Gastrocnemius medialis (tissue), 4 donors: ENCODE data around the gene POU2F2. TPM values are rescaled to one million over a fixed set of nuclear protein-coding genes. Genes with fewer than 3 reads are reported as not detected.

Experiments used
- ATAC-seq, 2 donors: fragments of 150-250 bp; one replicate each; pipeline ENCODE4 v1.9.1; 2016
- DNase-seq, 2 donors: peaks; one replicate each; pipeline ENCODE4 v3.0.0-alpha.2; 2019
- H3K27ac ChIP-seq, 4 donors: fragments of 200-600 bp; sonication (generic); 1 replicate in 1 of 4; 2 replicates in 3 of 4; pipeline ENCODE4 v1.5.1; 2016 to 2018; ENCODE audit warnings: mild to moderate bottlenecking in 2 of 4, moderate library complexity in 1 of 4
- H3K27me3 ChIP-seq, 3 donors: fragments of 200-600 bp; sonication (generic) in 2 of 3; 1 replicate in 1 of 3; 2 replicates in 2 of 3; pipeline versions ENCODE4 v1.5.1 to v1.6.0; 2016 to 2019; ENCODE audit warnings: mild to moderate bottlenecking in 1 of 3, moderate library complexity in 1 of 3
- H3K36me3 ChIP-seq, 2 donors: fragments of 200-600 bp; sonication (generic) in 1 of 2; one replicate each; pipeline ENCODE4 v1.5.1; 2017 to 2018
- H3K4me1 ChIP-seq, 2 donors: fragments of 200-600 bp; sonication (generic) in 1 of 2; one replicate each; pipeline ENCODE4 v1.5.1; 2016 to 2017; ENCODE audit warnings: mild to moderate bottlenecking in 2 of 2
- H3K4me3 ChIP-seq, 4 donors: fragments of 200-600 bp; sonication (generic) in 3 of 4; 1 replicate in 1 of 4; 2 replicates in 3 of 4; pipeline ENCODE4 v1.5.1; 2016 to 2019; ENCODE audit warnings: mild to moderate bottlenecking in 2 of 4
- H3K9me3 ChIP-seq, 3 donors: fragments of 200-600 bp; sonication (generic) in 2 of 3; 1 replicate in 1 of 3; 2 replicates in 2 of 3; pipeline ENCODE4 v1.5.1; 2016 to 2019
- CTCF ChIP-seq, 5 experiments: fragments of 450-650 bp in 3 of 5; fragments of 200-600 bp in 2 of 5; sonication (generic) in 2 of 5; IDR thresholded peaks in 4 of 5; conservative IDR thresholded peaks in 1 of 5; 1 replicate in 4 of 5; 2 replicates in 1 of 5; pipeline ENCODE4 v1.5.1; 2016 to 2019; ENCODE audit warnings: antibody characterized with exemption in 5 of 5, mild to moderate bottlenecking in 3 of 5, moderate library complexity in 3 of 5
- POLR2A ChIP-seq, 2 donors: fragments of 450-650 bp; IDR thresholded peaks; one replicate each; pipeline ENCODE4 v1.6.1; 2017; ENCODE audit warnings: antibody characterized with exemption in 2 of 2, mild to moderate bottlenecking in 2 of 2, moderate library complexity in 2 of 2
- in situ Hi-C, 4 donors: fragments of 200-750 bp; cut with MboI; loops; one replicate each; pipeline versions ENCODE4 v1.15.0 to v1.8.0; 2017; ENCODE audit warnings: low sequenced_read_pairs in 4 of 4
- intact Hi-C: fragments of 100-400 bp; cut with DNase I; formaldehyde crosslinking; loops from one replicate; pipeline ENCODE4 v1.15.1; 2023; ENCODE audit warnings: low total_unique reads
- total RNA-seq, 4 donors: library from RNA; depleted of rRNA; stranded (reverse); fragments of >200 nt; gene quantifications; one replicate each; pipeline versions ENCODE4 v1.1.0 to v1.2.3, GENCODE V29; 2016

The POU2F2 gene
- total RNA-seq, 4 donors from 2014 or later: 0.26 to 1.7 (median 1.6) TPM; not detected in 1

- Histone ChIP-seq H3K27ac (no peak overlapping the region), H3K36me3 (no peaks in the 10 kb centered on the region), H3K9me3 (no peaks in the 10 kb centered on the region), H3K4me1 (no peaks in the 10 kb centered on the region), H3K27me3 (peaks cover 0 to 4% (median 0%) of the 10 kb centered on the region in 3 donors), H3K4me3 (no peak overlapping the region)
- DNase-seq (no peak), ATAC-seq (no peak)
- intact Hi-C loops (no loop called here), in situ Hi-C loops (loop anchor here in 1 of 4 donors (25.0 kb wide), 1 partner anchor 213 kb away; the partner anchor contains the start of gene MEGF8)
- no peak for TF ChIP-seq CTCF (IDR thresholded peaks at IDR 0.05 in 4 of 5, conservative IDR thresholded peaks at IDR 0.05 in 1 of 5)
- TF ChIP-seq POLR2A (IDR thresholded peaks at IDR 0.05): no peak
Observed at GRCh38 chr19:42124386-42124901, 7.8 kb downstream of the POU2F2 start.

GRCh38 chr19:42123765-42124164 lies 8.5 kb downstream of the POU2F2 start:
- intact Hi-C loops (no loop called here), in situ Hi-C loops (loop anchor here in 1 of 4 donors (25.0 kb wide), 1 partner anchor 214 kb away; the partner anchor contains the start of gene MEGF8)
- Histone ChIP-seq H3K4me3 (no peak overlapping the region), H3K9me3 (no peaks in the 10 kb centered on the region), H3K27me3 (peaks cover 0 to 4% (median 0%) of the 10 kb centered on the region in 3 donors), H3K4me1 (no peaks in the 10 kb centered on the region), H3K36me3 (no peaks in the 10 kb centered on the region), H3K27ac (no peak overlapping the region)
- ATAC-seq: no peak
- no peak for DNase-seq
- TF ChIP-seq POLR2A (IDR thresholded peaks at IDR 0.05) (no peak), CTCF (IDR thresholded peaks at IDR 0.05 in 4 of 5, conservative IDR thresholded peaks at IDR 0.05 in 1 of 5) (no peak)

GRCh38 chr19:42122691-42123607 lies 9.3 kb downstream of the POU2F2 start:
- no peak for TF ChIP-seq POLR2A (IDR thresholded peaks at IDR 0.05)
- TF ChIP-seq CTCF (IDR thresholded peaks at IDR 0.05 in 4 of 5, conservative IDR thresholded peaks at IDR 0.05 in 1 of 5): no peak
- ATAC-seq (no peak), DNase-seq (no peak)
- intact Hi-C loops (no loop called here), in situ Hi-C loops (loop anchor here in 1 of 4 donors (25.0 kb wide), 1 partner anchor 214 kb away; the partner anchor contains the start of gene MEGF8)
- no peaks in the 10 kb centered on the region for H3K9me3 ChIP-seq
- no peak overlapping the region for H3K27ac ChIP-seq
- no peak overlapping the region for H3K4me3 ChIP-seq
- H3K4me1 ChIP-seq: no peaks in the 10 kb centered on the region
- H3K36me3 ChIP-seq: no peaks in the 10 kb centered on the region
- H3K27me3 ChIP-seq: peaks cover 0 to 4% (median 0%) of the 10 kb centered on the region in 3 donors

GRCh38 chr19:42121656-42122069 lies 10.6 kb downstream of the POU2F2 start:
- peak in 1 of 2 donors; percentile 39 for DNase-seq
- TF ChIP-seq POLR2A (IDR thresholded peaks at IDR 0.05) (no peak), CTCF (IDR thresholded peaks at IDR 0.05 in 4 of 5, conservative IDR thresholded peaks at IDR 0.05 in 1 of 5) (no peak)
- H3K27me3 ChIP-seq: peaks cover 0 to 4% (median 0%) of the 10 kb centered on the region in 3 donors
- no peak overlapping the region for H3K27ac ChIP-seq
- no peak overlapping the region for H3K4me3 ChIP-seq
- no peaks in the 10 kb centered on the region for H3K9me3 ChIP-seq
- ATAC-seq: no peak
- no peaks in the 10 kb centered on the region for H3K36me3 ChIP-seq
- in situ Hi-C loops: loop anchor here in 1 of 4 donors (25.0 kb wide), 1 partner anchor 216 kb away; the partner anchor contains the start of gene MEGF8
- intact Hi-C loops: no loop called here
- H3K4me1 ChIP-seq: no peaks in the 10 kb centered on the region
